ENCODE data around the gene DNAJB6. TPM values are rescaled to one million over a fixed set of nuclear protein-coding genes. Genes with fewer than 3 reads are reported as not detected.

DNAJB6 gene
- total RNA-seq, 1 experiment from 2014 or later, result 288 TPM

DNA sequence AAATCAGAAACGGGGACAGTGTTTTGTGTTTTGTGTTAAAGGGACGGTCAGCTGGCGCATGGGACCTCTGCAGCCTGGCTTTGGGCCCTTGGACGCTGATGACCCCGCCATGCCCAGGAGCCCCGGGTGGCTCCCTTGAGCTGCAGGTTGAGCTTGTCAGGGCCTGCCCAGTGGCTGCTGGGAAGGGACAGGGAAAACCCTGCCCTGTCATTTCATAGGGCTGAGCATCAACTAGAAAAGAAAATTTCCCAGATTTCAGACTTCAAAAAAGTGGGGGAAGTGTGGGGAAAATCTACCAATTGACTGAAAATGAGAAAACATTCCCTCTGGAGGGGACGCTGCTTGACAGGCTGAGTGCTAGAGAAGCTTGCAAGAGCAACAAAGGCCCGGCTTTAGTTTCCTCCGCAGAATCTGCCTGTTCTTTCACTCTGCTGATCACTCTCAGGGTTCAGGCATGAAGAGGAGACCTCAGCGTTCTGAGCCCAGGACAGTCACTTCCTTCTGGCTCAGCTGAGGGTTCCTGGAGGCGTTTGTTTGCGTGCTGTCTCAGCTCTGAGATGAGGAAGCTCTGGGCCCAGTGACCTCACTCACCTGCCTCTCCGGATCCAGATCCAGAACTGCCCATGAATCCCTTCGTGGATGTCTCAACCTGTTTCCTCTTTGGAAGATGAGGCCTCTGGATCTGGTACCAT lies 18.6 kb upstream of the DNAJB6 start (continued):
- no peak for TF ChIP-seq NR2C2 (CRISPR knock-in tag; IDR thresholded peaks at IDR 0.05)
- TF ChIP-seq TP53 (CRISPR knock-in tag; IDR thresholded peaks at IDR 0.05), result no peak
- TF ChIP-seq, protein P1, sequence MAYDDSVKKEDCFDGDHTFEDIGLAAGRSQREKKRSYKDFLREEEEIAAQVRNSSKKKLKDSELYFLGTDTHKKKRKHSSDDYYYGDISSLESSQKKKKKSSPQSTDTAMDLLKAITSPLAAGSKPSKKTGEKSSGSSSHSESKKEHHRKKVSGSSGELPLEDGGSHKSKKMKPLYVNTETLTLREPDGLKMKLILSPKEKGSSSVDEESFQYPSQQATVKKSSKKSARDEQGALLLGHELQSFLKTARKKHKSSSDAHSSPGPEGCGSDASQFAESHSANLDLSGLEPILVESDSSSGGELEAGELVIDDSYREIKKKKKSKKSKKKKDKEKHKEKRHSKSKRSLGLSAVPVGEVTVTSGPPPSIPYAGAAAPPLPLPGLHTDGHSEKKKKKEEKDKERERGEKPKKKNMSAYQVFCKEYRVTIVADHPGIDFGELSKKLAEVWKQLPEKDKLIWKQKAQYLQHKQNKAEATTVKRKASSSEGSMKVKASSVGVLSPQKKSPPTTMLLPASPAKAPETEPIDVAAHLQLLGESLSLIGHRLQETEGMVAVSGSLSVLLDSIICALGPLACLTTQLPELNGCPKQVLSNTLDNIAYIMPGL (CRISPR knock-in tag; IDR thresholded peaks at IDR 0.05), result no peak
- TF ChIP-seq GRHL2 (CRISPR knock-in tag; IDR thresholded peaks at IDR 0.05; ENCODE audit: insufficient replicate concordance, severe bottlenecking), result no peak
- no peak for TF ChIP-seq HMGA2 (CRISPR knock-in tag; IDR thresholded peaks at IDR 0.05)
- TF ChIP-seq, protein P2, sequence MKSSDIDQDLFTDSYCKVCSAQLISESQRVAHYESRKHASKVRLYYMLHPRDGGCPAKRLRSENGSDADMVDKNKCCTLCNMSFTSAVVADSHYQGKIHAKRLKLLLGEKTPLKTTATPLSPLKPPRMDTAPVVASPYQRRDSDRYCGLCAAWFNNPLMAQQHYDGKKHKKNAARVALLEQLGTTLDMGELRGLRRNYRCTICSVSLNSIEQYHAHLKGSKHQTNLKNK (CRISPR knock-in tag; IDR thresholded peaks at IDR 0.05), result no peak
- TF ChIP-seq, protein P3, sequence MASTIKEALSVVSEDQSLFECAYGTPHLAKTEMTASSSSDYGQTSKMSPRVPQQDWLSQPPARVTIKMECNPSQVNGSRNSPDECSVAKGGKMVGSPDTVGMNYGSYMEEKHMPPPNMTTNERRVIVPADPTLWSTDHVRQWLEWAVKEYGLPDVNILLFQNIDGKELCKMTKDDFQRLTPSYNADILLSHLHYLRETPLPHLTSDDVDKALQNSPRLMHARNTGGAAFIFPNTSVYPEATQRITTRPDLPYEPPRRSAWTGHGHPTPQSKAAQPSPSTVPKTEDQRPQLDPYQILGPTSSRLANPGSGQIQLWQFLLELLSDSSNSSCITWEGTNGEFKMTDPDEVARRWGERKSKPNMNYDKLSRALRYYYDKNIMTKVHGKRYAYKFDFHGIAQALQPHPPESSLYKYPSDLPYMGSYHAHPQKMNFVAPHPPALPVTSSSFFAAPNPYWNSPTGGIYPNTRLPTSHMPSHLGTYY (CRISPR knock-in tag; IDR thresholded peaks at IDR 0.05), result no peak

DNA sequence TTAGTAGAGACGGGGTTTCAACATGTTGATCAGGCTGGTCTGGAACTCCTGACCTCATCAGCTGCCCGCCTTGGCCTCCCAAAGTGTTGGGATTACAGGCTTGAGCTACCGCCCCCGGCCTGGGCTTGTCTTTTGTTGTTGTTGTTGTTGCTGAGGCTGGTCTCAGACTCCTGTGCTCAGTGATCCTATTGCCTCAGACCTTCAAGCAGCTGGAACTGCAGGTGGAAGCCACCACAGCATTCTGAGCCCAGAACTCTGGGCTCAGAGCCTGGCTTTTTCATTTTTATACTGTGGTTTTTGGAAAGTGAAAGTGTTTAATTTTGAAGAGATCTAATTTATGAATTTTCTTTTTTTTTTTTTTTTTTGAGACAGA lies 16.2 kb upstream of the DNAJB6 start:
- H3K4me1 Mint-ChIP-seq, result peaks cover 38% of the 10 kb centered on the region
- no peaks in the 10 kb centered on the region for H3K27me3 Mint-ChIP-seq (ENCODE audit: low read depth)
- POLR2A ChIA-PET, result interaction anchor here (1.2 to 2.0 kb wide), 2 partner anchors 15 to 18 kb away, joined by 6 to 12 read pairs; partner anchors contain the start of gene DNAJB6
- peak overlapping the region; percentile 96 for H3K27ac Mint-ChIP-seq
- H3K36me3 Mint-ChIP-seq, result no peaks in the 10 kb centered on the region; the same call in 1 of the 2 replicates
- CTCF ChIA-PET, result interaction anchor here (1.1 to 1.3 kb wide), 2 partner anchors 11 to 47 kb away, joined by 3 to 7 read pairs; no protein-coding TSS in a partner anchor
- DNase-seq (ENCODE audit: low spot score) (no peak), ATAC-seq (no peak)
- peaks cover 4% of the 10 kb centered on the region for H3K9me3 Mint-ChIP-seq
- peak overlapping the region; percentile 62 for H3K4me3 Mint-ChIP-seq
- TF ChIP-seq IRF1 (CRISPR knock-in tag; IDR thresholded peaks at IDR 0.05), result no peak
- TF ChIP-seq, protein P4, sequence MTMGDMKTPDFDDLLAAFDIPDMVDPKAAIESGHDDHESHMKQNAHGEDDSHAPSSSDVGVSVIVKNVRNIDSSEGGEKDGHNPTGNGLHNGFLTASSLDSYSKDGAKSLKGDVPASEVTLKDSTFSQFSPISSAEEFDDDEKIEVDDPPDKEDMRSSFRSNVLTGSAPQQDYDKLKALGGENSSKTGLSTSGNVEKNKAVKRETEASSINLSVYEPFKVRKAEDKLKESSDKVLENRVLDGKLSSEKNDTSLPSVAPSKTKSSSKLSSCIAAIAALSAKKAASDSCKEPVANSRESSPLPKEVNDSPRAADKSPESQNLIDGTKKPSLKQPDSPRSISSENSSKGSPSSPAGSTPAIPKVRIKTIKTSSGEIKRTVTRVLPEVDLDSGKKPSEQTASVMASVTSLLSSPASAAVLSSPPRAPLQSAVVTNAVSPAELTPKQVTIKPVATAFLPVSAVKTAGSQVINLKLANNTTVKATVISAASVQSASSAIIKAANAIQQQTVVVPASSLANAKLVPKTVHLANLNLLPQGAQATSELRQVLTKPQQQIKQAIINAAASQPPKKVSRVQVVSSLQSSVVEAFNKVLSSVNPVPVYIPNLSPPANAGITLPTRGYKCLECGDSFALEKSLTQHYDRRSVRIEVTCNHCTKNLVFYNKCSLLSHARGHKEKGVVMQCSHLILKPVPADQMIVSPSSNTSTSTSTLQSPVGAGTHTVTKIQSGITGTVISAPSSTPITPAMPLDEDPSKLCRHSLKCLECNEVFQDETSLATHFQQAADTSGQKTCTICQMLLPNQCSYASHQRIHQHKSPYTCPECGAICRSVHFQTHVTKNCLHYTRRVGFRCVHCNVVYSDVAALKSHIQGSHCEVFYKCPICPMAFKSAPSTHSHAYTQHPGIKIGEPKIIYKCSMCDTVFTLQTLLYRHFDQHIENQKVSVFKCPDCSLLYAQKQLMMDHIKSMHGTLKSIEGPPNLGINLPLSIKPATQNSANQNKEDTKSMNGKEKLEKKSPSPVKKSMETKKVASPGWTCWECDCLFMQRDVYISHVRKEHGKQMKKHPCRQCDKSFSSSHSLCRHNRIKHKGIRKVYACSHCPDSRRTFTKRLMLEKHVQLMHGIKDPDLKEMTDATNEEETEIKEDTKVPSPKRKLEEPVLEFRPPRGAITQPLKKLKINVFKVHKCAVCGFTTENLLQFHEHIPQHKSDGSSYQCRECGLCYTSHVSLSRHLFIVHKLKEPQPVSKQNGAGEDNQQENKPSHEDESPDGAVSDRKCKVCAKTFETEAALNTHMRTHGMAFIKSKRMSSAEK (CRISPR knock-in tag; IDR thresholded peaks at IDR 0.05; ENCODE audit: borderline replicate concordance), result no peak
- TF ChIP-seq SMAD4 (CRISPR knock-in tag; IDR thresholded peaks at IDR 0.05), result no peak
- no peak for TF ChIP-seq TCF7 (CRISPR knock-in tag; IDR thresholded peaks at IDR 0.05; ENCODE audit: low read depth)
- no peak for TF ChIP-seq IRF2 (CRISPR knock-in tag; IDR thresholded peaks at IDR 0.05; ENCODE audit: borderline replicate concordance, low read depth)
- no peak for TF ChIP-seq SOX15 (CRISPR knock-in tag; IDR thresholded peaks at IDR 0.05)
- no peak for TF ChIP-seq NFATC4 (CRISPR knock-in tag; IDR thresholded peaks at IDR 0.05)
- TF ChIP-seq ZNF671 (CRISPR knock-in tag; IDR thresholded peaks at IDR 0.05), result no peak
- TF ChIP-seq ZNF396 (CRISPR knock-in tag; IDR thresholded peaks at IDR 0.05; ENCODE audit: borderline replicate concordance), result no peak
- no peak for TF ChIP-seq PRDM15 (CRISPR knock-in tag; IDR thresholded peaks at IDR 0.05)
- TF ChIP-seq, protein P5, sequence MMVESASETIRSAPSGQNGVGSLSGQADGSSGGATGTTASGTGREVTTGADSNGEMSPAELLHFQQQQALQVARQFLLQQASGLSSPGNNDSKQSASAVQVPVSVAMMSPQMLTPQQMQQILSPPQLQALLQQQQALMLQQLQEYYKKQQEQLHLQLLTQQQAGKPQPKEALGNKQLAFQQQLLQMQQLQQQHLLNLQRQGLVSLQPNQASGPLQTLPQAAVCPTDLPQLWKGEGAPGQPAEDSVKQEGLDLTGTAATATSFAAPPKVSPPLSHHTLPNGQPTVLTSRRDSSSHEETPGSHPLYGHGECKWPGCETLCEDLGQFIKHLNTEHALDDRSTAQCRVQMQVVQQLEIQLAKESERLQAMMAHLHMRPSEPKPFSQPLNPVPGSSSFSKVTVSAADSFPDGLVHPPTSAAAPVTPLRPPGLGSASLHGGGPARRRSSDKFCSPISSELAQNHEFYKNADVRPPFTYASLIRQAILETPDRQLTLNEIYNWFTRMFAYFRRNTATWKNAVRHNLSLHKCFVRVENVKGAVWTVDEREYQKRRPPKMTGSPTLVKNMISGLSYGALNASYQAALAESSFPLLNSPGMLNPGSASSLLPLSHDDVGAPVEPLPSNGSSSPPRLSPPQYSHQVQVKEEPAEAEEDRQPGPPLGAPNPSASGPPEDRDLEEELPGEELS (CRISPR knock-in tag; IDR thresholded peaks at IDR 0.05), result no peak
- no peak for TF ChIP-seq ATF2 (CRISPR knock-in tag; IDR thresholded peaks at IDR 0.05; ENCODE audit: borderline replicate concordance, low read depth)

All from WTC11 (cell line).